ENCODE results near the gene PPARA. TPM values are rescaled to one million over a fixed set of nuclear protein-coding genes. Genes with fewer than 3 reads are reported as not detected.

PPARA gene
- total and polyA plus RNA-seq, 2 of the 4 experiments (the other 2 are of a cell fraction), result 3.1 to 7.0 TPM

GRCh38 chr22:46140989-46141928 lies 9.1 kb upstream of the PPARA start:
- no peak overlapping the region for H4K5ac ChIP-seq (ENCODE audit: low read depth, low read length)
- no peak overlapping the region for H4K8ac ChIP-seq (ENCODE audit: low read depth in 2 of 2, low read length in 2 of 2)
- no peak overlapping the region for H3K14ac ChIP-seq (replicated peaks; ENCODE audit: low read depth, low read length)
- WGBS, 2 experiments (ENCODE audit: extremely low coverage in 2 of 2, insufficient read length in 1 of 2), result 60% methylated on average over 3 of the region's 16 CpGs; no CpG with 5 or more reads in 1 of the 2 experiments
- no peak overlapping the region for H3K23ac ChIP-seq (ENCODE audit: low read depth, low read length)
- H3K56ac ChIP-seq (ENCODE audit: extremely low read depth, insufficient read depth, low read length), result no peak overlapping the region
- H2AFZ ChIP-seq (replicated peaks; ENCODE audit: low read length, poor library complexity), result no peak overlapping the region
- H4K20me1 ChIP-seq (ENCODE audit: insufficient read depth, low read length), result no peaks in the 10 kb centered on the region
- H3K18ac ChIP-seq (ENCODE audit: low read depth, low read length), result no peak overlapping the region
- no peak overlapping the region for H3K4me3 ChIP-seq (ENCODE audit: insufficient read depth, low read depth, low read length)
- H2AK5ac ChIP-seq (ENCODE audit: low read depth, low read length), result no peak overlapping the region
- H2BK15ac ChIP-seq (ENCODE audit: low read depth, low read length), result no peak overlapping the region
- H3K27ac ChIP-seq (ENCODE audit: insufficient read depth, low read length), result no peak overlapping the region
- no peaks in the 10 kb centered on the region for H3K4me1 ChIP-seq (ENCODE audit: control insufficient read depth, insufficient read depth, low read length)
- ChIA-PET POLR2A (ENCODE audit: unreplicated experiment) (no interaction called here), CTCF (no interaction called here)
- intact Hi-C loops (cut with micrococcal nuclease) (no loop called here), dilution Hi-C loops (cut with HindIII; ENCODE audit: low sequenced_read_pairs, unreplicated experiment) (no loop called here), in situ Hi-C loops (cut with MboI; ENCODE audit: low sequenced_read_pairs) (loop anchor here (25.0 kb wide), 1 partner anchor 396 kb away; the partner anchor contains the start of gene CELSR1)
- no peak overlapping the region for H3K4ac ChIP-seq (ENCODE audit: low read depth, low read length)
- no peak overlapping the region for H2BK5ac ChIP-seq (ENCODE audit: low read depth, low read length, poor library complexity, severe bottlenecking)
- no peaks in the 10 kb centered on the region for H3K79me1 ChIP-seq (ENCODE audit: low read depth in 1 of 2, low read length in 2 of 2)
- no peak overlapping the region for H2BK120ac ChIP-seq (ENCODE audit: low read depth, low read length)
- H3K36me3 ChIP-seq (ENCODE audit: control insufficient read depth, insufficient read depth, low read length), result no peaks in the 10 kb centered on the region
- no peak for DNase-seq
- H4K91ac ChIP-seq (ENCODE audit: insufficient read depth, low read depth, low read length), result no peak overlapping the region
- peaks cover 25% of the 10 kb centered on the region for H3K27me3 ChIP-seq (ENCODE audit: control insufficient read depth, insufficient read depth, low read length)
- ATAC-seq (ENCODE audit: low read depth), result no peak
- no peak overlapping the region for H2BK20ac ChIP-seq (ENCODE audit: low read depth, low read length)
- peaks cover 1% of the 10 kb centered on the region; the same call in 1 of the 2 replicates for H3K9me1 ChIP-seq (ENCODE audit: insufficient read depth, low read length)
- no peak overlapping the region for H3K9ac ChIP-seq (ENCODE audit: low read depth, low read length)
- no TSS peak for BruUV-seq (replicated peaks)
- no peak overlapping the region for H3K4me2 ChIP-seq (ENCODE audit: low read depth, low read length)
- H3K9me3 ChIP-seq (ENCODE audit: control insufficient read depth, insufficient read depth, low read length), result no peaks in the 10 kb centered on the region
- no peak overlapping the region for H2AK9ac ChIP-seq (replicated peaks; ENCODE audit: low read depth, low read length, poor library complexity)
- TF ChIP-seq RCOR1 (IDR thresholded peaks at IDR 0.05; ENCODE audit: insufficient replicate concordance, low read length), result no peak
- TF ChIP-seq CTCF (conservative IDR thresholded peaks at IDR 0.05; ENCODE audit: low read depth, low read length), result no peak
- no peak for TF ChIP-seq BHLHE40 (IDR thresholded peaks at IDR 0.05; ENCODE audit: low read depth, low read length)
- no peak for TF ChIP-seq MXI1 (IDR thresholded peaks at IDR 0.05; ENCODE audit: borderline replicate concordance, low read depth, low read length)
- TF ChIP-seq SMC3 (IDR thresholded peaks at IDR 0.05; ENCODE audit: low read depth, low read length), result no peak
- no peak for TF ChIP-seq CEBPB (IDR thresholded peaks at IDR 0.05; ENCODE audit: low read depth, low read length)
- TF ChIP-seq NFE2L2 (IDR thresholded peaks at IDR 0.05; ENCODE audit: low read depth, low read length), result no peak
- no peak for TF ChIP-seq ELK1 (IDR thresholded peaks at IDR 0.05; ENCODE audit: borderline replicate concordance, low read depth, low read length)
- no peak for TF ChIP-seq MAFK (IDR thresholded peaks at IDR 0.05; ENCODE audit: low read depth, low read length)
- no peak for TF ChIP-seq MAZ (IDR thresholded peaks at IDR 0.05; ENCODE audit: borderline replicate concordance, low read depth, low read length)
- TF ChIP-seq CHD1 (IDR thresholded peaks at IDR 0.05; ENCODE audit: low read depth, low read length), result no peak
- TF ChIP-seq RAD21 (IDR thresholded peaks at IDR 0.05; ENCODE audit: low read length), result no peak
- no peak for TF ChIP-seq FOS (IDR thresholded peaks at IDR 0.05; ENCODE audit: low read depth, low read length)
- TF ChIP-seq RFX5 (IDR thresholded peaks at IDR 0.05; ENCODE audit: low read depth, low read length), result no peak

All from IMR-90 (cell line).